MM.1S (cell line): ENCODE measurements around the gene CBFA2T3.

Experiments used
- DNase-seq: peaks from one replicate; pipeline ENCODE4 v3.0.0-alpha.2; 2015
- H2AFZ ChIP-seq: fragments of 300-600 bp; sonication (generic); 2 replicates; pipeline ENCODE4 v1.6.0; 2016; ENCODE audit warnings: antibody characterized with exemption, low read length
- H3F3A ChIP-seq: fragments of 300-600 bp; sonication (generic); 2 replicates; pipeline ENCODE4 v1.6.1; 2016; ENCODE audit warnings: mild to moderate bottlenecking, antibody characterized with exemption, low read length, moderate library complexity, mixed read lengths; ENCODE audit not compliant: insufficient read depth
- H3K27ac ChIP-seq: fragments of 300-600 bp; sonication (generic); 2 replicates; pipeline ENCODE4 v1.5.1; 2016; ENCODE audit warnings: mild to moderate bottlenecking, low read length
- H3K27me3 ChIP-seq: fragments of 300-600 bp; sonication (generic); replicated peaks from 2 replicates; pipeline ENCODE4 v1.6.0; 2016; ENCODE audit warnings: low read length; ENCODE audit not compliant: insufficient read depth
- H3K36me3 ChIP-seq: fragments of 300-600 bp; sonication (generic); replicated peaks from 2 replicates; pipeline ENCODE4 v1.6.1; 2016; ENCODE audit warnings: mild to moderate bottlenecking, low read length, mixed read lengths; ENCODE audit not compliant: insufficient read depth
- H3K4me1 ChIP-seq: fragments of 300-600 bp; sonication (generic); 2 replicates; pipeline ENCODE4 v1.6.1; 2016; ENCODE audit warnings: low read length, mixed read lengths
- H3K4me2 ChIP-seq: fragments of 300-600 bp; sonication (generic); 2 replicates; pipeline ENCODE4 v1.6.0; 2016; ENCODE audit warnings: low read depth, low read length
- H3K4me3 ChIP-seq: fragments of 300-600 bp; sonication (generic); 2 replicates; pipeline ENCODE4 v1.5.1; 2016; ENCODE audit warnings: low read length, mixed read lengths
- H3K79me2 ChIP-seq: fragments of 300-600 bp; sonication (generic); 2 replicates; pipeline ENCODE4 v1.6.1; 2016; ENCODE audit warnings: mixed run types, low read length, mixed read lengths
- H3K9ac ChIP-seq: fragments of 300-600 bp; sonication (generic); 2 replicates; pipeline ENCODE4 v1.6.1; 2016; ENCODE audit warnings: low read length, mixed read lengths
- H3K9me2 ChIP-seq: fragments of 300-600 bp; sonication (generic); replicated peaks from 2 replicates; pipeline ENCODE4 v1.6.1; 2016; ENCODE audit warnings: mild to moderate bottlenecking, low read length, mixed read lengths; ENCODE audit not compliant: insufficient read depth
- H3K9me3 ChIP-seq: fragments of 300-600 bp; sonication (generic); replicated peaks from 2 replicates; pipeline ENCODE4 v1.6.1; 2016; ENCODE audit warnings: mild to moderate bottlenecking, low read length, mixed read lengths; ENCODE audit not compliant: insufficient read depth
- H4K20me1 ChIP-seq: fragments of 300-600 bp; sonication (generic); 2 replicates; pipeline ENCODE4 v1.6.1; 2016; ENCODE audit warnings: mild to moderate bottlenecking, low read length, moderate library complexity, mixed read lengths; ENCODE audit not compliant: insufficient read depth
- EZH2 ChIP-seq: fragments of 300-600 bp; sonication (generic); optimal IDR thresholded peaks from 2 replicates; pipeline ENCODE3; 2017; ENCODE audit warnings: low read depth, mild to moderate bottlenecking, antibody characterized with exemption, low read length, mixed read lengths
- EZH2phosphoT487 ChIP-seq: fragments of 300-600 bp; sonication (generic); IDR thresholded peaks from 2 replicates; pipeline ENCODE4 v1.6.1; 2018; ENCODE audit warnings: antibody characterized with exemption, low read length
- TF ChIP-seq, protein P1 (sequence below): fragments of 300-600 bp; sonication (generic); IDR thresholded peaks from 2 replicates; pipeline ENCODE4 v1.5.1; 2016; ENCODE audit warnings: antibody characterized with exemption, low read length, mixed read lengths

CBFA2T3 gene

DNA sequence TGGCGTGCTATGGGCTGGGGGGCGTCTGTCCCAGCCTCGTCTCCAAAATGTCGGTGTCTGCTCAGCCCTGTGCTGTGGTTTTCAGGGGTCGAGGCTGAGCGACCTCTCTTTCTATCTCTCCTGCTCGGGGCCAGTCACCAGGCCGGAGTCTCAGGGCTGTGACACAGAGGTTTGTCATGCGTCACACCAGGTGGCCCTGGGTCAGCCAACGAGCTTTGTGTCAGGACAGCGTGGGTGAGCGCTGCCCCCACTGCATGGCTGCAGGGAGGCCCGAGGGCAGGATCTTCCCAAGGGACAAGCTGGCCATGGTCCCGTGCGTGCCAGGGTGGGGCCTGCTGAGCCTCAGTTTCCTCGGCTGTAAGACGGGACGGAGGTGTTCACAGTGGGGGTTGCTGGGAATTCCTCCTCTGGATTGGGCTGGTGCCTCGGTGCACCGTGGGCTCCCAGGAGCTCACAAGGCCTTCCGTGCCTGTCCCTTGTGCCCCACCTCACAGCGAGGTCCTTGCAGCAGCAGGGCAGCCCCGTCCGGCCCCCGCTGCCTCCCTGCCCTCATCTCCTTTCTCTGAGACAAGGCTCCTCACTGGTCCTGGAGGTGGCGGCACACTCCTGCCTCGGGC lies 50.5 kb downstream of the CBFA2T3 start:
- H3K79me2 ChIP-seq = peaks cover 94% of the 10 kb centered on the region
- H3K9me2 ChIP-seq = no peaks in the 10 kb centered on the region
- no peaks in the 10 kb centered on the region for H3F3A ChIP-seq
- no peak overlapping the region for H3K4me3 ChIP-seq
- H3K9me3 ChIP-seq = no peaks in the 10 kb centered on the region
- H3K4me1 ChIP-seq = no peaks in the 10 kb centered on the region
- H4K20me1 ChIP-seq = no peaks in the 10 kb centered on the region
- H3K9ac ChIP-seq = no peak overlapping the region
- no peaks in the 10 kb centered on the region for H3K27me3 ChIP-seq
- H3K36me3 ChIP-seq = no peaks in the 10 kb centered on the region
- TF ChIP-seq EZH2phosphoT487 = no peak
- TF ChIP-seq, protein P1, sequence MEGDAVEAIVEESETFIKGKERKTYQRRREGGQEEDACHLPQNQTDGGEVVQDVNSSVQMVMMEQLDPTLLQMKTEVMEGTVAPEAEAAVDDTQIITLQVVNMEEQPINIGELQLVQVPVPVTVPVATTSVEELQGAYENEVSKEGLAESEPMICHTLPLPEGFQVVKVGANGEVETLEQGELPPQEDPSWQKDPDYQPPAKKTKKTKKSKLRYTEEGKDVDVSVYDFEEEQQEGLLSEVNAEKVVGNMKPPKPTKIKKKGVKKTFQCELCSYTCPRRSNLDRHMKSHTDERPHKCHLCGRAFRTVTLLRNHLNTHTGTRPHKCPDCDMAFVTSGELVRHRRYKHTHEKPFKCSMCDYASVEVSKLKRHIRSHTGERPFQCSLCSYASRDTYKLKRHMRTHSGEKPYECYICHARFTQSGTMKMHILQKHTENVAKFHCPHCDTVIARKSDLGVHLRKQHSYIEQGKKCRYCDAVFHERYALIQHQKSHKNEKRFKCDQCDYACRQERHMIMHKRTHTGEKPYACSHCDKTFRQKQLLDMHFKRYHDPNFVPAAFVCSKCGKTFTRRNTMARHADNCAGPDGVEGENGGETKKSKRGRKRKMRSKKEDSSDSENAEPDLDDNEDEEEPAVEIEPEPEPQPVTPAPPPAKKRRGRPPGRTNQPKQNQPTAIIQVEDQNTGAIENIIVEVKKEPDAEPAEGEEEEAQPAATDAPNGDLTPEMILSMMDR = no peak
- no peak for TF ChIP-seq EZH2
- no peak overlapping the region for H2AFZ ChIP-seq
- no peak overlapping the region for H3K4me2 ChIP-seq
- DNase-seq = no peak
- no peak overlapping the region for H3K27ac ChIP-seq

DNA sequence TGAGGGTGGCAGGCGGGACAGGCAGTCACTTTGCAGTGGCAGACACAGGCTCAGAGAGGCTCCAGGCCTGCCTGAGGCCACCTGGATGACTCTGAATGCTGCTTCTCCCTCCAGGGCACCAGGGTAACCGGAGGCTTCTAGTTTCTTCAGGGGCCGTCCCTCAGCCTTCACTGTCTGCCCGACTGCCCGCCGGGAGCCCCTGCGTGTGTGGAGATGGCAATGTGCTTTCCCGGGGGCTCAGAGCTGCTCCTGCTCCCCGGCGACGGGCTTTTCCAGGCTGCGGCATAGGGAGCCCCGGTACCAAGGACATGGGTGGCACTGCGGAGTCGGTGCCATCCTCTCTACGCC lies 51.5 kb downstream of the CBFA2T3 start:
- Histone ChIP-seq H3K36me3 (no peaks in the 10 kb centered on the region), H2AFZ (no peak overlapping the region), H3K9me3 (no peaks in the 10 kb centered on the region), H3F3A (no peaks in the 10 kb centered on the region), H3K79me2 (peaks cover 94% of the 10 kb centered on the region), H3K9me2 (no peaks in the 10 kb centered on the region), H3K9ac (no peak overlapping the region), H3K27me3 (no peaks in the 10 kb centered on the region), H3K27ac (no peak overlapping the region), H3K4me1 (no peaks in the 10 kb centered on the region), H3K4me2 (no peak overlapping the region), H3K4me3 (no peak overlapping the region), H4K20me1 (no peaks in the 10 kb centered on the region)
- DNase-seq = no peak
- TF ChIP-seq EZH2 (no peak), EZH2phosphoT487 (no peak)
- TF ChIP-seq, protein P1 = no peak

DNA sequence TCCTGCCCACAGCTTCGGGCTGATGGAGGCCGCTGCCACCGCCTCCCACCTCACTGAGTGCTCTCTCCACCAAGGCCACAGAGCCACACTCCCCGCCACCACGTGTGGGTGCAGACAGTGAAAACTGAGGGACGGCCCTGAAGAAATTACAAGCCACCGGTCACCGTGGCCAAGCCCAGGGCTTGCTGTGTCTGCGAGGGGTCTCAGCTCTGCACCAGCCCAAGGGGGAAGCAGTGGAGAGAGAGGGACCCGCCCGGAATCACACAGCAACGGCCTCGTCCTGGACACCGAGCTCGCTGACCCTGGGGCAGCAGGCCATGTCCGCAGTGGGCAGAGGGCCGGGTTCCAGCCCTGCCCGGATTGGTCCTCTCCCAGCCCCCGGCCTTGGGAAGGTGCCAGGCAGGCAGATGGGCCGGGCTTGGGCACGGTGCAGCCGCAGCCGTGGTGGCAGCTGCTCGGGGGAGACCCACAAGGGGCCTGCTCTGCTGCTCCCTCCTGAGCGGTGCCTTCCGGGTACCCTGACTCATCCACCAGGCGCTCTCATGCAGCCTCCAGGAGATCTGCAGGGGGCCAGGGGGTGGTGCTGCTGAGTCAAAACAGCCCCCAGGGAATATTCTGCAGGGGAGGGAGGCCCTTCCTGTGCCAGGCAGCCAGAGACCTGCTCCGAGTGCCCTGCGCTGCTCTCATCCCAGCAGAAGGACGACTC lies 52.0 kb downstream of the CBFA2T3 start:
- Histone ChIP-seq H3K4me3 (no peak overlapping the region), H3K36me3 (no peaks in the 10 kb centered on the region), H3K9me2 (no peaks in the 10 kb centered on the region), H3K79me2 (peaks cover 91% of the 10 kb centered on the region), H3F3A (no peaks in the 10 kb centered on the region), H3K9ac (no peak overlapping the region), H3K4me2 (no peak overlapping the region), H2AFZ (no peak overlapping the region), H3K27ac (no peak overlapping the region), H3K9me3 (no peaks in the 10 kb centered on the region), H3K4me1 (no peaks in the 10 kb centered on the region), H4K20me1 (no peaks in the 10 kb centered on the region), H3K27me3 (no peaks in the 10 kb centered on the region)
- DNase-seq = no peak
- TF ChIP-seq EZH2 (no peak), EZH2phosphoT487 (no peak)
- TF ChIP-seq, protein P1 = no peak
